ENCODE measurements around the gene CACNA1G.

DNA sequence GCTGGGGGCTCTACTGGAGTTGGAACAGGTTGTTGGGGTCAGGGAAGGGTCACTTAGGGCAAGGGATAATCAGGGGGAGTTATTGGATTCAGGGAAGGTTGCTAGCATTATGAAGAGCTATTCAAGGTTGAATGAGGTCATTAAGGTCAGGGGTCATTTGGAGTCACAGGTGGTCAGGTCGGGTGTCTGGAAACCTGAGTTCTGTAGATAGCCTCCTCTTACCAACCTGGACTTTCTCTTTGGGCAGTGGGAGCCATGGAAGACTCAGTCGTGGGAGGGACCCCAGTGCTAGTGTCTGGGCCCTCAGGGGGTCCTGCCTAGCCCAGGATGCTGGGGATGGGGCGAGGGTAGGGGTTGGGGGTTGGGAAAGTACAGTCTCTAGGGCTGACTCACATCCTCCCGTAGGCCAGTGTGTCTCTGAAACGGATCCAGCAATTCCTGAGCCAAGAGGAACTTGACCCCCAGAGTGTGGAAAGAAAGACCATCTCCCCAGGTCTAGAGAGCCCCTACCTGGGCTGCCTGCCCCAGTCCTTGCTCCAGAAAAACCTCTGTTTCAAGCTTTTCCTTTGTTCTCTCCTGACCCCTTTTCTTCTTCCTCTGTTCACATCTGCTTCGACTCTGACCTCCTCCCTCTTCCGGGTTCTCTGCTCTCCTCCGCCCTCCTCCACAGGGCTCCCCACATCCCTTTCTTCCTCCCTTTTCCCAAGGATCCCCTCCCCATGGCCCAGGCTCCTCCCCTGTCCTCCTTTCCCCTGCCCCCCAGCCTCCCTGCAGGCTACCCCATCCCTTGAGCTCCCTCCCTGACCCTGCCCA is 107.7 kb downstream of the CACNA1G start:
- TF ChIP-seq CTCF (IDR thresholded peaks at IDR 0.05; ENCODE audit: poor library complexity) (no peak), EZH2 (IDR thresholded peaks at IDR 0.05; ENCODE audit: borderline replicate concordance) (no peak)

All from hepatocyte (in vitro differentiated cells).